GM21825 (cell line): ENCODE results near the gene FOXO3.

ENCODE experiments used
- ATAC-seq: cut with Tn5 transposase; IDR thresholded peaks from one replicate; pipeline ENCODE4 v1.9.1; 2021; ENCODE audit warnings: mild to moderate bottlenecking, moderate library complexity; ENCODE audit not compliant: unreplicated experiment

Gene FOXO3

GRCh38 chr6:108625581-108625980 is 64.9 kb downstream of the FOXO3 start:
- ATAC-seq: no peak

- ATAC-seq: no peak
Measured at GRCh38 chr6:108626777-108627176, 66.1 kb downstream of the FOXO3 start.

GRCh38 chr6:108627692-108628550 is 67.2 kb downstream of the FOXO3 start:
- ATAC-seq: no peak

GRCh38 chr6:108630050-108630714 is 69.5 kb downstream of the FOXO3 start:
- no peak for ATAC-seq

- ATAC-seq: no peak
Measured at GRCh38 chr6:108632441-108632840, 71.7 kb downstream of the FOXO3 start.

GRCh38 chr6:108633436-108633835 is 72.7 kb downstream of the FOXO3 start:
- ATAC-seq: no peak

GRCh38 chr6:108635505-108636226 is 74.9 kb downstream of the FOXO3 start:
- no peak for ATAC-seq

- no peak for ATAC-seq
Measured at GRCh38 chr6:108637963-108638362, 77.2 kb downstream of the FOXO3 start.

- no peak for ATAC-seq
Measured at GRCh38 chr6:108638993-108639392, 78.3 kb downstream of the FOXO3 start.

- ATAC-seq: no peak
Measured at GRCh38 chr6:108640104-108640503, 79.4 kb downstream of the FOXO3 start.

- no peak for ATAC-seq
Measured at GRCh38 chr6:108643184-108643583, 82.5 kb downstream of the FOXO3 start.

- no peak for ATAC-seq
Measured at GRCh38 chr6:108644252-108644651, 83.5 kb downstream of the FOXO3 start.

- ATAC-seq: no peak
Measured at GRCh38 chr6:108648191-108648590, 87.5 kb downstream of the FOXO3 start.

- no peak for ATAC-seq
Measured at GRCh38 chr6:108650325-108650724, 89.6 kb downstream of the FOXO3 start.

GRCh38 chr6:108650781-108651180 is 90.1 kb downstream of the FOXO3 start:
- no peak for ATAC-seq

GRCh38 chr6:108651340-108652227 is 90.9 kb downstream of the FOXO3 start:
- no peak for ATAC-seq

GRCh38 chr6:108652375-108652774 is 91.7 kb downstream of the FOXO3 start:
- no peak for ATAC-seq

- no peak for ATAC-seq
Measured at GRCh38 chr6:108653949-108654348, 93.2 kb downstream of the FOXO3 start.

GRCh38 chr6:108654465-108655106 is 93.9 kb downstream of the FOXO3 start:
- no peak for ATAC-seq
